ENCODE data around the gene TNNT3.
"Not testable (repeated sequence)": the region's sequence is repeated elsewhere in the genome, so short reads cannot be mapped to it uniquely, and the experiment has no call there.

The TNNT3 gene

GRCh38 chr11:1936072-1936780, 16.7 kb downstream of the TNNT3 start:
- no peak for DNase-seq

GRCh38 chr11:1936781-1937615, 17.5 kb downstream of the TNNT3 start:
- DNase-seq, result no peak

GRCh38 chr11:1937616-1938342, 18.3 kb downstream of the TNNT3 start:
- no peak for DNase-seq

DNA sequence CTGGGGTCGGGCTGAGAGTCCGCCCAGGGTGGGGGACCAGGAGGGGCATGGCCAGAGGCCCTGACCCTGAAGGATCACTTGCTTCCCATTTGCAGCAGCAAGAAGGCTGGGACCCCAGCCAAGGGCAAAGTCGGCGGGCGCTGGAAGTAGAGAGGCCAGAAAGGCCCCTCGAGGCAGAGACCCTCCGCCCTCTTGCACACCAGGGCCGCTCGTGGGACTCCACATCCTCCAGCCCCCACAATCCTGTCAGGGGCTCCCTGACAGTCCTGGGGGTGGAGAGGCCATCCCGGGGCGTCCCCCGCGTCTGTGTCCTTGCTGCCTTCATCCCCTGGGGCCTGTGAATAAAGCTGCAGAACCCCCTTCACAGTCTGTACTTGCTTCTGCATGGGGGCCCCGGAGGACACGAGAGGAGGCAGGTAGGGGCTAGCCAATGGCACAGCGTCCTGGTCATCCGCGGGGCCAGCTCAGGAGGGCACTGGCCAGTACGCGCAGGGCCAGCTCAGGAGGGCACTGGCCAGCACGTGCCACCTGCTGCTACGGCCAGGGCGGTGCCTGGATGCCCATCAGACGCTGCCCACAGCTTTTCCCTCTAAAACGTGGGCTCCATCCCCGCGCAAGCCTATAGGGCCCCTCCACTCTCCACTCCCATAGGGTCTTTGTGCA, 19.0 kb downstream of the TNNT3 start:
- no peak for DNase-seq

GRCh38 chr11:1939006-1939625, 19.6 kb downstream of the TNNT3 start:
- DNase-seq, result no peak

DNA sequence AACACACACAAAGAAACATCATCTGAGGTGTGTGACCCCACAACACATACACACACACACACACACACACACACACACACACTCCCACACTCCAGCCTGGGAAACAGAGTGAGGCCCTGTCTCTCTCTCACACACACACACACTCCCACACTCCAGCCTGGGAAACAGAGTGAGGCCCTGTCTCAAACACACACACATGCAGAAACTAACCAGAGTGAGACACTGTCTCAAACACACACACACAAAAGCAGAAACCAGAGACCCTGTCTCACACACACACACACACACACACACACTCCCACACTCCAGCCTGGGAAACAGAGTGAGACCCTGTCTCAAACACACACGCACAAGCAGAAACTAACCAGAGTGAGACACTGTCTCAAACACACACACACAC, 20.3 kb downstream of the TNNT3 start:
- DNase-seq, result not testable (repeated sequence)

DNA sequence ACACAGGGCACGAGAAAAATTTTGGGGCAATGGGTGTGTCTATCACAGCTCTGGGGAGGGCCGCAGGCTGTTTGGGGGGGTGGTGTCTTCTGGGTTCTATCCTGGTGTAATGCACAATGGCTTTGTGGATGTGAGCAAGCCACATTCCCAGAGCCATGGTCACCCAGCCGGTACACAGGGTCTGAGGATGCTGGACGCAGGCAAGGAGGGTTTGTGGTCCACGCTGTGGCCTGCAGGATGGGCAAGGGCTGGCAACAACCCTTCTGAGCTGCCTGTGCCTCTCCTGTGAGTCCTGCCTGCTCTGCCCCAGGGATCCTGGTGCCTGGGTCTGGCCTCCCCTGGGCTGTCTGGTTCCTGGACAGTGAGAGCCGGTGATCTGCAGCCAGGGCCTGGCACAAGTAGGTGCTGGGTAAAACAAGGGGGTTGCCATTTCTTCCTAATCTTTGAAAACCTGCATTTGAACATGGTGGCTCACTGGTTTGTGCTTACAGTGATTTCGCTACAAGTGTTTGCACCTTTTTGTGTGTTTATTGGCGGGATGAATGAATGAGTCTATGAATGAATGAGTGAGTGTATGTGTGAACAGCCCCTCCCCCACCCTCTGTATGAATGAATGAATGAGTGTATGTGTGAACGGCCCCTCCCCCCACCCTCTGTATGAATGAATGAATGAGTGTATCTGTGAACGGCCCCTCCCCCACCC, 23.2 kb downstream of the TNNT3 start:
- no peak for DNase-seq

DNA sequence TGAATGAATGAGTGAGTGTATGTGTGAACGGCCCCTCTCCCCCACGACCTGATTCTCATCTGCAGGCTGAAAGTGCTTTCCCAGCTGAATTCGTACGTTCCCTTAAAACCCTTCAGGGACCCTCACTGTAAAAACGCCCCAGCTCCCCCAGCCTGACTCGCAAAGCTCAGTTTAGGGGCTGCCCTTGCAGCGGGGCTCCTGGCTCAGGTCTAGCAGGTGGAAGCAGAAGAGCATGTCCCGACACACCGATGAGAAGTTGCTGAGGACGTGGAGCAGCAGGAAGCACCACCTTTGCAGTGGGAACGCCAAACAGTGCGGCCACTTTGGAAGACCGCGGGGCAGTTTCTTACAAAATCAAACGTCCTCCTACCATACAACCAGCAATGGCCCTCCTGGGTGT, 24.1 kb downstream of the TNNT3 start:
- DNase-seq, result no peak

- DNase-seq, result peak; percentile 53
Measured at GRCh38 chr11:1943977-1944376, 24.5 kb downstream of the TNNT3 start.

- no peak for DNase-seq
Measured at GRCh38 chr11:1946812-1947484, 27.4 kb downstream of the TNNT3 start, which contains the start of gene MRPL23. Gene MRPL23 (plus strand): TSS chr11:1947332. CDS start chr11:1947363, 31 bp downstream.

- DNase-seq, result no peak
Measured at GRCh38 chr11:1947592-1948237, 28.2 kb downstream of the TNNT3 start.

GRCh38 chr11:1948389-1948788, 28.9 kb downstream of the TNNT3 start:
- DNase-seq, result no peak

- DNase-seq, result no peak
Measured at GRCh38 chr11:1949302-1949701, 29.8 kb downstream of the TNNT3 start.

DNA sequence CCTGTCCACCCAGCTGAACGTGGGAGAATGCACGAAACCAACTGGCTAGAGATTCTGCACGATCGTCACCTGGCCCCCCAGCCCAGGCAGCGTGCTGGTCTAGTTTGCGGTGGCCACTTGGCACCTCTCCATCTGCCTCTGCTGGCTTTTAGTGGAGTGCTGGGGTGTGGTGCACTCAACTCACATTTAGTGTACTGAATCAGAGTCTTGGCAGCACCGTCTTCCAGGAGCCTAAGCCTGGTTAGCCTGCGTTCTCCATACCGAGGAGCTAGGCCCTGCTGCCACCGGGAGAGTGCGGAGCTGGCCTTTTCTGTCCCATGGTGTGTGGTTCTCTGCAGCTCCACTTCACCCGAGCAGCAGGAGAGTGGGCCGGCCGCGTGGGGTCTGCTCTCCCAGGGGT, 30.4 kb downstream of the TNNT3 start:
- no peak for DNase-seq

DNA sequence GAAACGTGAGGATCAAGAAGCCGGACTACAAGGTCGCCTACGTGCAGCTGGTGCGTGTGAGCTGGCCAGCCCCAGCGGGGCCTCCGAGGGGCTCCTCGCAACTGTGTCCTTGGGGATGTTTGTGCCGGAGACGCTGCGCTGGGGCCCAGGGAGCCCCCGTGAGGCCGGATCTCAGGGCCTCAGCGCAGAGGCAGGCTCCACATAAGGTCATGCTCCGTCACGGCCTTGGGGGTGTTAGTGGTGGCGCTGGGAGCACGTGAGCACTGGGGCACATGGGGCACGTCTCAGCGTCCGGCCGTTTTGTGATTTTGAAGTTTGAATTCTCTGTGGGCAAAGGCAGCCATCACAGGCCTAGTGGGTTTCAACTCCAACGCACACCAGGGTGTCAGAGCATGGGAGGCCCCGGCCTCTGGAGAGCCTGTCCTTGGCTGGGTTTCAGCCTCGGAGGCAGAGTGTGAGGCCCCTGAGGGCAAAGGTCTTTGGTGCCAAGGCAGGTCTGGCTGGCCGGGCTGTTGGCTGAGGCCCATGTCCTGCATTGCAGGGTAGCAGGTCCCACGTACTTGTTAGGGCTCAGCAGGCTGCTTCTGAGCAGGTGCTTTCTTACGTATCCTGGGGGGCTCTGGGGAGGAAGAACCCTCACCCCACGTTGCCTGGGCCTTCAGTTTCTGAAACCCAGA, 33.4 kb downstream of the TNNT3 start:
- no peak for DNase-seq

DNA sequence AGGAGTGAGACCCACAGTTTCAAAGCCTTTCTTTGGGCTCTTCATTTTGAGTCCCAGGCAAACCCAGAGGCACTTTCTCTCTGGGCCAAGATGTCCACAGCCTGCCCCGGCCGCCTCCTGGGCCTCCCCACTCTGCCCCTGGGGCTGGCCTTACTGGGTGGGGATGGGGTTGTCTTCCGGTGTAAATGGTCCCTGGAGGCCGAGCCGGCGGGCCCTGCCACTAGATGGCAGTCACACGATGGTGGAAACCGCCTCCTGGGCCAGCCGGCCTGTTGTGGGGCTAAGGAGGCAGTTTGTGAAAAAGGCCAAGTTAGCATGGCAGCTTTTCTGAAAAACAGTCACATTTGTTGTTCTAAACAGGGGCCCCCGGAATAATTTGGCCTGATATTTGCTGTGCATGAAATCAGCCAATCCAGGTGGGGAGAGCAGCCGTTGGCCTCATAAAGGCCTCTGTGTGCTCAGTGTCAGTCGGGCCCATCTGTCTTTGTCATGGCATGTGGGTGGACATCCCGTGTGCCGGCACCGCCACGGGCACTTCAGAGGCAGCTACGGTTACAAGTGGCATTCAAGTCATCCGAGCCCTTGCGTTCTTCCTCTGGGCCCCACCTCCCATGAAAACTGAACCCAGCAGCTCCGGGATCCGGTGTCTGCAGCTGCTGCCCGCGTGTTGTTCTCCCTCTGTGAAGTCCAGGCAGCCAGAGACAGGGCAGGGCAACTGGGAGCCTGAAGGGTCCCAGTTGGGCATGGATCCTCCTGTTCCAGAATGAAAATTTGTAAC, 34.2 kb downstream of the TNNT3 start:
- DNase-seq, result no peak

GRCh38 chr11:1958367-1958766, 38.9 kb downstream of the TNNT3 start:
- DNase-seq, result no peak

DNA sequence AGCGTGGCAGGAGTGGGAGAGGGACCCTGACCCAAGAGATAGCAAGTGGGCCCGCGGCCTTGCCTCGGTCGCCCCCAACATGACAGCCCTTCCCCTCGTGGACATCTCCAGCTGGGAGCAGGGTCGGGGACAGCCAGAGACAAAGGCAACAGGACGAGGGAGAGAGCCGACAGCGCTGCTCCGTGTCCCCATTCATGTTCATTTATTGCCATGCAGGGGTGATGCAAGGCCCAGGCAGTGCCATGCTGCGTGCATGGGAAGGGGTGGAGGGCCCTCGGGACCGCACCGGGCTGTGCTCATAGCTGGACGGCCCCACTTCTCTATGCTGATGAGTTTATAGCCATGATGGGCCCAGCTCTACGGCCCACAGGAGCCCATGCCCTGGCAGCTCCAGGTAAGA, 40.3 kb downstream of the TNNT3 start:
- DNase-seq, result no peak

DNA sequence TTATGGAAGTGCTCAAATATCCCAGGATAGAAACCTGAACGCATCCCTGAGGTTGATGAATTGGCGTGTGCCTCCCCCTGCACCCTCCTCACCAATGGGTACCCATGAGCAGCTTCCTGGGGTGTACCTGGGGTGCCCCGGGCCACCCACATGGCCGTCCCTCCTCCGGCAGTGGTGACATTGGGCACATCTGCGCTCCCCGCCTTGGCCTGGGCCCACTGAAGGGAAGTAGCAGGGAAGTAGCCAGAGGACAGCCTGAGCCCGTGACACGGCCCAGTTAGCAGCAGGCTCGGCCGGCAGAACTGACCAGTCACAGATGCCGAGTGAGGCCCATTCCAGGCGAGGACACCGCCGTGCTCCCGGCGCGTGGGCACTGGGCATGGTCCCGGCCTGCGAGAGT, 44.4 kb downstream of the TNNT3 start:
- no peak for DNase-seq
